ENCODE results near the gene VDAC2. TPM values are rescaled to one million over a fixed set of nuclear protein-coding genes. Genes with fewer than 3 reads are reported as not detected.

Gene VDAC2
- total and polyA plus RNA-seq, 10 of the 15 experiments (the other 5 are each of a cell fraction or from before 2014, with no cell fraction given): 73.4 to 294 (median 146) TPM

GRCh38 chr10:75260990-75261389 is 50.4 kb downstream of the VDAC2 start (continued):
- no peak for TF ChIP-seq PRDM15 (CRISPR knock-in tag; IDR thresholded peaks at IDR 0.05)
- no peak for TF ChIP-seq DPF2 (IDR thresholded peaks at IDR 0.05)
- no peak for TF ChIP-seq REST (IDR thresholded peaks at IDR 0.05; ENCODE audit: low read depth, low read length)
- TF ChIP-seq TBL1XR1 (IDR thresholded peaks at IDR 0.05; ENCODE audit: low read depth, low read length): no peak
- no peak for TF ChIP-seq MTA3 (IDR thresholded peaks at IDR 0.05; ENCODE audit: borderline replicate concordance, low read length)
- no peak for TF ChIP-seq PML (IDR thresholded peaks at IDR 0.05; ENCODE audit: low read length)
- TF ChIP-seq BCL3 (IDR thresholded peaks at IDR 0.05; ENCODE audit: borderline replicate concordance, insufficient read depth, low read depth, low read length, poor library complexity, severe bottlenecking): no peak
- TF ChIP-seq IRF3 (IDR thresholded peaks at IDR 0.05): no peak
